Vagina (tissue), 2 donors: ENCODE data around the gene C1orf21.

Experiments used
- CTCF ChIP-seq, 3 experiments: fragments of 450-650 bp in 2 of 3; fragments of 200-600 bp in 1 of 3; sonication (generic) in 1 of 3; IDR thresholded peaks; one replicate each; pipeline ENCODE4 v1.5.1; 2017 to 2019; ENCODE audit warnings: antibody characterized with exemption in 3 of 3, mild to moderate bottlenecking in 2 of 3, moderate library complexity in 2 of 3
- POLR2A ChIP-seq, 2 donors: fragments of 450-650 bp; IDR thresholded peaks; one replicate each; pipeline ENCODE4 v1.6.1; 2017; ENCODE audit warnings: antibody characterized with exemption in 2 of 2, mild to moderate bottlenecking in 2 of 2, moderate library complexity in 2 of 2
- POLR2AphosphoS5 ChIP-seq, 2 donors: sonication (generic); formaldehyde crosslinking; IDR thresholded peaks; one replicate each; pipeline ENCODE4 v1.9.0; 2017; ENCODE audit warnings: antibody characterized with exemption in 2 of 2, mild to moderate bottlenecking in 2 of 2, low read depth in 1 of 2; ENCODE audit not compliant: insufficient read depth in 1 of 2

GRCh38 chr1:184388319-184388889 lies 1.6 kb downstream of the C1orf21 start:
- TF ChIP-seq CTCF (IDR thresholded peaks at IDR 0.05) (no peak), POLR2A (IDR thresholded peaks at IDR 0.05) (peak in 1 of 2 donors; percentile 7), POLR2AphosphoS5 (IDR thresholded peaks at IDR 0.05; ENCODE audit: insufficient read depth in 1 of 2, low read depth in 1 of 2) (peak in 1 of 2 donors; percentile 6)
